Sciatic nerve (tissue), 2 donors: ENCODE measurements around the gene RTBDN. TPM values are rescaled to one million over a fixed set of nuclear protein-coding genes. Genes with fewer than 3 reads are reported as not detected.
"Not testable (repeated sequence)": the region's sequence is repeated elsewhere in the genome, so short reads cannot be mapped to it uniquely, and the experiment has no call there.

Experiments used
- ATAC-seq: fragments of 200-7000 bp; cut with Tn5 transposase; one replicate; pipeline ENCODE4 v1.9.1; 2020; ENCODE audit warnings: mild to moderate bottlenecking, moderate library complexity
- DNase-seq: peaks from one replicate; pipeline ENCODE4 v3.0.0-alpha.2; 2020; ENCODE audit warnings: low spot score
- intact Hi-C: fragments of 100-400 bp; cut with DNase I; formaldehyde crosslinking; loops from one replicate; pipeline ENCODE4 v1.14.2; 2022
- total RNA-seq: library from RNA; stranded (reverse); fragmentation: NEBNext Ultra II Directional; extraction: Animal tissue kit (Norgen Biotek cat#: 25700); gene quantifications from one replicate; pipeline ENCODE4 v1.2.1, GENCODE V29; 2021
- donor health status: DM: no; HTN: no; CAD: no.
- donor health status: DM: no; HTN: no; CAD: no.

Gene RTBDN
- total RNA-seq, 1 donor from 2014 or later: not detected

GRCh38 chr19:12859546-12859945 is 25.2 kb upstream of the RTBDN start:
- DNase-seq (no peak), ATAC-seq (no peak)
- intact Hi-C loops: no loop called here

GRCh38 chr19:12858041-12858928 is 23.9 kb upstream of the RTBDN start:
- intact Hi-C loops: no loop called here
- ATAC-seq (no peak), DNase-seq (no peak)

- no peak for ATAC-seq
- DNase-seq: no peak
These were observed 22.3 kb upstream of the RTBDN start for GRCh38 chr19:12856653-12857052.

GRCh38 chr19:12847159-12848139 is 13.1 kb upstream of the RTBDN start:
- ATAC-seq: peak; percentile 97
- DNase-seq: peak; percentile 92
- intact Hi-C loops: loop anchor here (5.0 kb wide), 1 partner anchor 90 kb away; no protein-coding TSS in a partner anchor

More at GRCh38 chr19:12856653-12857052, 22.3 kb upstream of the RTBDN start:
- intact Hi-C loops: no loop called here

- not testable (repeated sequence) for ATAC-seq, DNase-seq
- intact Hi-C loops: loop anchor here (5.0 kb wide), 1 partner anchor 89 kb away; no protein-coding TSS in a partner anchor
These were observed 12.2 kb upstream of the RTBDN start for GRCh38 chr19:12846613-12847012.

- DNase-seq (no peak), ATAC-seq (no peak)
- intact Hi-C loops: no loop called here
These were observed 9.8 kb upstream of the RTBDN start for GRCh38 chr19:12843999-12844732.

DNA sequence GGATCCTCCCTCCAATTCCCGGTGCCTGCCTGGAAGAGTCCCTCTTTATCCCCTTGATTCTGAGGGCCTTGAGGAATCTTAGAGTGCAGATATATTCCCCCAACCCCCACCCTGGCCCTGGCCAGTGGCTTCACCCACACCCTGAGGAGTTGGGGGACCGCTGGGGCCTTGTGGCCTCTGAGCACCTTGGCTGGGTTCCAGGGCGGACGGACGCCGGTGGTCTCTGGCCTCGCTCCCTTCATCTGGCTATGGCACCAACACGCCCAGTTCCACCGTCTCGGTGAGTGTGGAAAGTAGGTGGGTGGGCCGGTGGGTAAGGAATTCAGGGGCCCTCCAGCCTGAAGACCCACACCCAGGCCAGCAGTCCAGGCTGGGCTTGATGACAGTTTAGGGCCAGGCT is 8.9 kb upstream of the RTBDN start:
- intact Hi-C loops: no loop called here
- ATAC-seq (no peak), DNase-seq (peak; percentile 61)

DNA sequence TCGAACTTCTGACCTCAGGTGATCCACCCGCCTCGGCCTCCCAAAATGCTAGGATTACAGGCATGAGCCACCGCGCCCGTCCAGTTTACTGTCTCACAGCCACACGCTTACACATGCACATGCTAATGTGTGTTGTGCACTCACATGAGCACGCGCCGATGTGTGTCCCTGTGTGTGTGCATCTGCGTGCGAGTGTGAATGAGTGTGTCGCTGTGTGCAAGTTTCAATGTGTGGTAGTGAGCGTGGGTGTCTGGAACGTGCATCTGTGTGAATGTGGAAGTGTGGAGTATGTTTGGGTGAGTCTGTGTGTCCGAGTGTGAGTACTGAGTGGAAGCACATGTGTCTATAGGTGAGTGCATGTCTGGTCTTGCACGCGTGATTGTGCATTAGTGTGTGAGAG is 8.1 kb upstream of the RTBDN start:
- DNase-seq (no peak), ATAC-seq (no peak)
- intact Hi-C loops: no loop called here

- intact Hi-C loops: no loop called here
- ATAC-seq (peak; percentile 9), DNase-seq (no peak)
These were observed 6.7 kb upstream of the RTBDN start for GRCh38 chr19:12841094-12841493.

- intact Hi-C loops: no loop called here
- ATAC-seq (peak; percentile 25), DNase-seq (peak; percentile 68)
These were observed 6.0 kb upstream of the RTBDN start for GRCh38 chr19:12840091-12841079.

- ATAC-seq (no peak), DNase-seq (no peak)
- intact Hi-C loops: no loop called here
These were observed 4.7 kb upstream of the RTBDN start for GRCh38 chr19:12838886-12839756.

DNA sequence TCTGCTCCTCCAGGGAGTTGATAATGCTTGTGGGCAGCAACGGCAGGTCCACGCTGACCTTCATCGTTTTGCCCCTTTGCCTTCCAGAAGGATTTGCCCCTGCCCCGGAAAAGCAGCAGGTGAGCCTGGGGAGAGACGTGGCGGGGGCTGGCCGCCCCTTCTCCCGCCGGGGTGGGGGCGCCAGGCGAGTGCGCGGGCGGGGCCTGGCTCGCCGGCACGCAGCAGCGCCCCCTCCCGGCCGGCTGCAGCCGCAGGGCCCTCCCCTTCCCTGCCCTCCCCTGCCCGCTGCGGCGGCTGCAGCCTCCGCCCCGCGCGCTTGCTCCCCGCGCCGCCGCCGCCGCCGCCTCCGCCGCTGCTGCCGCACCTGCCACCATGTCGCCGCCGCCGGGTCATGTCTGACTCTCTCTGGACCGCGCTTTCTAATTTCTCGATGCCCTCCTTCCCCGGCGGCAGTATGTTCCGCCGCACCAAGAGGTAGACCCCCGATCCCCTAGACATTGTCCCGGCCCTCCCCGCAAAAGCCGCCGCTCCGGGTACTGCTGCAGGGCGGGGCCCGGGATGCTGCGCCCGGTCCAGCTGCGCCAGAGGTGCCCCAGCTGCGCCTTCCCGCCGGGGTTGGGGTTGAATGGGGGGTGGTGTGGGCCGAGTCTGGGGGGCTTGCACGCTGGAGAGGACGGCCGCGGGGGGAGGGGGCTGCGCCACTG is 4.0 kb upstream of the RTBDN start, which contains the start of gene MAST1:
Gene MAST1 (plus strand): TSS at position 334 of the 704 bp plus-strand sequence. CDS start 58 bp downstream, at position 392.
- DNase-seq (no peak), ATAC-seq (no peak)
- intact Hi-C loops: no loop called here

DNA sequence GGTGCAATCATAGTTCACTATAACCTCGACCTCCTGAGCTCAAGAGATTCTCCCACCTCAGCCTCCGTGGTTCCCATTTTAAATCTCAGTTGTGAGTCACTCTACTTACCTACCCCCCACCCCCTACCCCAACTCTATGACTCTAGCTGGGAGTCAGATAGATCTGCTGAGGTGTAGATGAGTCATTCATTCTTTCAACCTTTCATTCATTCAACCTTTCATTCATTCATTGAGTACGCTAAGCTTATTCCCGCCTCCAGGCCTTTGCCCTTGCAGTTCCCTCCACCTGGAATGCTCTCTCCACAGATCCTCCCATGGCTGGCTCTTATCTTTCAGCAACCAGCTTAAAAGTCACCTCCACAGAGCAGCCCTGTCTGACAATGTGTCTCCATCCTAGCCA is 2.8 kb upstream of the RTBDN start:
- intact Hi-C loops: no loop called here
- DNase-seq (no peak), ATAC-seq (no peak)

- no peak for ATAC-seq
- intact Hi-C loops: no loop called here
- no peak for DNase-seq
These were observed 2.1 kb upstream of the RTBDN start for GRCh38 chr19:12836529-12836863.

GRCh38 chr19:12834976-12835757 is 788 bp upstream of the RTBDN start:
- ATAC-seq (no peak), DNase-seq (no peak)
- intact Hi-C loops: no loop called here
